MM.1S (cell line): ENCODE results near the gene ODC1.
A peak's percentile ranks its signal among the peaks of the same experiment; 100 is the strongest.

Experiments used
- DNase-seq: peaks from one replicate; pipeline ENCODE4 v3.0.0-alpha.2; 2015
- H2AFZ ChIP-seq: fragments of 300-600 bp; sonication (generic); 2 replicates; pipeline ENCODE4 v1.6.0; 2016; ENCODE audit warnings: antibody characterized with exemption, low read length
- H3F3A ChIP-seq: fragments of 300-600 bp; sonication (generic); 2 replicates; pipeline ENCODE4 v1.6.1; 2016; ENCODE audit warnings: mild to moderate bottlenecking, antibody characterized with exemption, low read length, moderate library complexity, mixed read lengths; ENCODE audit not compliant: insufficient read depth
- H3K27ac ChIP-seq: fragments of 300-600 bp; sonication (generic); 2 replicates; pipeline ENCODE4 v1.5.1; 2016; ENCODE audit warnings: mild to moderate bottlenecking, low read length
- H3K27me3 ChIP-seq: fragments of 300-600 bp; sonication (generic); replicated peaks from 2 replicates; pipeline ENCODE4 v1.6.0; 2016; ENCODE audit warnings: low read length; ENCODE audit not compliant: insufficient read depth
- H3K36me3 ChIP-seq: fragments of 300-600 bp; sonication (generic); replicated peaks from 2 replicates; pipeline ENCODE4 v1.6.1; 2016; ENCODE audit warnings: mild to moderate bottlenecking, low read length, mixed read lengths; ENCODE audit not compliant: insufficient read depth
- H3K4me1 ChIP-seq: fragments of 300-600 bp; sonication (generic); 2 replicates; pipeline ENCODE4 v1.6.1; 2016; ENCODE audit warnings: low read length, mixed read lengths
- H3K4me2 ChIP-seq: fragments of 300-600 bp; sonication (generic); 2 replicates; pipeline ENCODE4 v1.6.0; 2016; ENCODE audit warnings: low read depth, low read length
- H3K4me3 ChIP-seq: fragments of 300-600 bp; sonication (generic); 2 replicates; pipeline ENCODE4 v1.5.1; 2016; ENCODE audit warnings: low read length, mixed read lengths
- H3K79me2 ChIP-seq: fragments of 300-600 bp; sonication (generic); 2 replicates; pipeline ENCODE4 v1.6.1; 2016; ENCODE audit warnings: mixed run types, low read length, mixed read lengths
- H3K9ac ChIP-seq: fragments of 300-600 bp; sonication (generic); 2 replicates; pipeline ENCODE4 v1.6.1; 2016; ENCODE audit warnings: low read length, mixed read lengths
- H3K9me2 ChIP-seq: fragments of 300-600 bp; sonication (generic); replicated peaks from 2 replicates; pipeline ENCODE4 v1.6.1; 2016; ENCODE audit warnings: mild to moderate bottlenecking, low read length, mixed read lengths; ENCODE audit not compliant: insufficient read depth
- H3K9me3 ChIP-seq: fragments of 300-600 bp; sonication (generic); replicated peaks from 2 replicates; pipeline ENCODE4 v1.6.1; 2016; ENCODE audit warnings: mild to moderate bottlenecking, low read length, mixed read lengths; ENCODE audit not compliant: insufficient read depth
- H4K20me1 ChIP-seq: fragments of 300-600 bp; sonication (generic); 2 replicates; pipeline ENCODE4 v1.6.1; 2016; ENCODE audit warnings: mild to moderate bottlenecking, low read length, moderate library complexity, mixed read lengths; ENCODE audit not compliant: insufficient read depth
- EZH2 ChIP-seq: fragments of 300-600 bp; sonication (generic); optimal IDR thresholded peaks from 2 replicates; pipeline ENCODE3; 2017; ENCODE audit warnings: low read depth, mild to moderate bottlenecking, antibody characterized with exemption, low read length, mixed read lengths
- EZH2phosphoT487 ChIP-seq: fragments of 300-600 bp; sonication (generic); IDR thresholded peaks from 2 replicates; pipeline ENCODE4 v1.6.1; 2018; ENCODE audit warnings: antibody characterized with exemption, low read length
- TF ChIP-seq, protein P1 (sequence below): fragments of 300-600 bp; sonication (generic); IDR thresholded peaks from 2 replicates; pipeline ENCODE4 v1.5.1; 2016; ENCODE audit warnings: antibody characterized with exemption, low read length, mixed read lengths

The ODC1 gene

GRCh38 chr2:10400978-10401951, 46.9 kb downstream of the ODC1 start:
- no peaks in the 10 kb centered on the region for H4K20me1 ChIP-seq
- H3K9me2 ChIP-seq: no peaks in the 10 kb centered on the region
- no peak overlapping the region for H3K9ac ChIP-seq
- no peaks in the 10 kb centered on the region for H3K36me3 ChIP-seq
- TF ChIP-seq EZH2: no peak
- no peak for TF ChIP-seq EZH2phosphoT487
- TF ChIP-seq, protein P1, sequence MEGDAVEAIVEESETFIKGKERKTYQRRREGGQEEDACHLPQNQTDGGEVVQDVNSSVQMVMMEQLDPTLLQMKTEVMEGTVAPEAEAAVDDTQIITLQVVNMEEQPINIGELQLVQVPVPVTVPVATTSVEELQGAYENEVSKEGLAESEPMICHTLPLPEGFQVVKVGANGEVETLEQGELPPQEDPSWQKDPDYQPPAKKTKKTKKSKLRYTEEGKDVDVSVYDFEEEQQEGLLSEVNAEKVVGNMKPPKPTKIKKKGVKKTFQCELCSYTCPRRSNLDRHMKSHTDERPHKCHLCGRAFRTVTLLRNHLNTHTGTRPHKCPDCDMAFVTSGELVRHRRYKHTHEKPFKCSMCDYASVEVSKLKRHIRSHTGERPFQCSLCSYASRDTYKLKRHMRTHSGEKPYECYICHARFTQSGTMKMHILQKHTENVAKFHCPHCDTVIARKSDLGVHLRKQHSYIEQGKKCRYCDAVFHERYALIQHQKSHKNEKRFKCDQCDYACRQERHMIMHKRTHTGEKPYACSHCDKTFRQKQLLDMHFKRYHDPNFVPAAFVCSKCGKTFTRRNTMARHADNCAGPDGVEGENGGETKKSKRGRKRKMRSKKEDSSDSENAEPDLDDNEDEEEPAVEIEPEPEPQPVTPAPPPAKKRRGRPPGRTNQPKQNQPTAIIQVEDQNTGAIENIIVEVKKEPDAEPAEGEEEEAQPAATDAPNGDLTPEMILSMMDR: no peak
- DNase-seq: no peak
- H3K4me3 ChIP-seq: no peak overlapping the region
- H3F3A ChIP-seq: no peaks in the 10 kb centered on the region
- H3K9me3 ChIP-seq: no peaks in the 10 kb centered on the region
- H3K27me3 ChIP-seq: no peaks in the 10 kb centered on the region
- no peak overlapping the region for H2AFZ ChIP-seq
- H3K79me2 ChIP-seq: peaks cover 61% of the 10 kb centered on the region
- peaks cover 24% of the 10 kb centered on the region for H3K4me1 ChIP-seq
- no peak overlapping the region for H3K27ac ChIP-seq
- H3K4me2 ChIP-seq: 0 out of 2 replicates have a peak overlapping the region, but pooled peaks have one; percentile 29

GRCh38 chr2:10400568-10400977, 47.6 kb downstream of the ODC1 start:
- Histone ChIP-seq H3K9me3 (no peaks in the 10 kb centered on the region), H4K20me1 (no peaks in the 10 kb centered on the region), H3K4me2 (peak overlapping the region; percentile 29; the same call in 1 of the 2 replicates), H3K79me2 (peaks cover 62% of the 10 kb centered on the region), H3K9me2 (no peaks in the 10 kb centered on the region), H3K9ac (no peak overlapping the region), H3F3A (no peaks in the 10 kb centered on the region), H3K27me3 (no peaks in the 10 kb centered on the region), H3K27ac (no peak overlapping the region), H2AFZ (no peak overlapping the region), H3K4me3 (no peak overlapping the region), H3K4me1 (peaks cover 26% of the 10 kb centered on the region), H3K36me3 (no peaks in the 10 kb centered on the region)
- DNase-seq: no peak
- TF ChIP-seq EZH2: no peak
- no peak for TF ChIP-seq EZH2phosphoT487
- TF ChIP-seq, protein P1: no peak

DNA sequence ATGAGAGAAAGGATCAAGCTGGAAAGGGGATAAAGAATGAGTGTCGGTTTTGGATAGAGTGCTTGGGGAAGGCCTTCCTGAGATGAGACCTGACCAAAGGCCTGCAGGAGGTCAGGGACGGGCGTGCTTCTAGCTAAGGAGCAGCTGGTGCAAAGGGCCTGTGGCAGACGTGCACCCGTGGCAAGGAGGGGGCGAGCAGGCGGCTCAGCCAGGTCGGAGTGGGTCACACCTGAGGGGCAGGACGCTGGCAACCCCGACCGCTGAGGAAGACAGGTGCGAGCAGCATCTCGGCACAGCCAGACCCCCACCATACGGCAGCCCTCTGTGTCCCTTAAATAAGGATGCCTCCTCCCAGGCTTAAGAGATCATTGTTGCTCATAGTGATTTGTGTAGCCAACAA, 48.1 kb downstream of the ODC1 start:
- peaks cover 64% of the 10 kb centered on the region for H3K79me2 ChIP-seq
- no peaks in the 10 kb centered on the region for H4K20me1 ChIP-seq
- peaks cover 28% of the 10 kb centered on the region for H3K4me1 ChIP-seq
- no peak overlapping the region for H3K9ac ChIP-seq
- H3K9me3 ChIP-seq: no peaks in the 10 kb centered on the region
- DNase-seq: no peak
- no peaks in the 10 kb centered on the region for H3K9me2 ChIP-seq
- H3K27ac ChIP-seq: no peak overlapping the region
- peak overlapping the region; percentile 29 for H3K4me2 ChIP-seq
- no peak overlapping the region for H2AFZ ChIP-seq
- no peak overlapping the region for H3K4me3 ChIP-seq
- TF ChIP-seq EZH2 (no peak), EZH2phosphoT487 (no peak)
- TF ChIP-seq, protein P1: no peak
- H3K27me3 ChIP-seq: no peaks in the 10 kb centered on the region
- no peaks in the 10 kb centered on the region for H3F3A ChIP-seq
- H3K36me3 ChIP-seq: no peaks in the 10 kb centered on the region
